Vagina (tissue), 2 donors: ENCODE measurements around the gene CRYBG1.

Experiments
- CTCF ChIP-seq, 3 experiments: fragments of 450-650 bp in 2 of 3; fragments of 200-600 bp in 1 of 3; sonication (generic) in 1 of 3; IDR thresholded peaks; one replicate each; pipeline ENCODE4 v1.5.1; 2017 to 2019; ENCODE audit warnings: antibody characterized with exemption in 3 of 3, mild to moderate bottlenecking in 2 of 3, moderate library complexity in 2 of 3
- POLR2A ChIP-seq, 2 donors: fragments of 450-650 bp; IDR thresholded peaks; one replicate each; pipeline ENCODE4 v1.6.1; 2017; ENCODE audit warnings: antibody characterized with exemption in 2 of 2, mild to moderate bottlenecking in 2 of 2, moderate library complexity in 2 of 2
- POLR2AphosphoS5 ChIP-seq, 2 donors: sonication (generic); formaldehyde crosslinking; IDR thresholded peaks; one replicate each; pipeline ENCODE4 v1.9.0; 2017; ENCODE audit warnings: antibody characterized with exemption in 2 of 2, mild to moderate bottlenecking in 2 of 2, low read depth in 1 of 2; ENCODE audit not compliant: insufficient read depth in 1 of 2

DNA sequence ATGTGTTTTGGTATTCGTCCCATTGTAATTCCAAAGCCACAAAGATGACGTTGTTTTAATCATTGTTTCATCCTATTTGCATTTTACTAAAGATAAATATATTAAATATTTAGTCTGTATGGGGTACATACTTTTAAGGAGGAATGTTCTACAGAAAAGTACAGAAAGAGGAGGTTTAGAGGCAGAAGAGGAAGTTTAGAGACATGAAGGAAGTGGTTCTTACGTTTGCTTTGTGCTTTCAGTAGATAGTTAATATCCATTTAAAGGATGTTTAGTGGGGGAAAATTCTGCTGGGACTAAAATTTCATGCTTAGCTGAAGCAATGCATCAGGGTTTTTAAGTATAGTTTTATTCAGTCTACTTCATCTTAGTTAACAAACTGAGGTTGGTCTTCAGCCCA lies 116.6 kb downstream of the CRYBG1 start:
- TF ChIP-seq CTCF (IDR thresholded peaks at IDR 0.05), result no peak
- no peak for TF ChIP-seq POLR2AphosphoS5 (IDR thresholded peaks at IDR 0.05; ENCODE audit: insufficient read depth in 1 of 2, low read depth in 1 of 2)
- TF ChIP-seq POLR2A (IDR thresholded peaks at IDR 0.05), result no peak
